Nephron progenitor cell (in vitro differentiated cells): ENCODE results near the gene TBC1D30.

Experiments
- DNase-seq: peaks from one replicate; pipeline ENCODE4 v3.0.0; 2021
- H3K27ac Mint-ChIP-seq: 2 replicates; pipeline ENCODE4 v1.8.0; 2021; ENCODE audit warnings: mild to moderate bottlenecking, moderate library complexity, mixed read lengths
- H3K27me3 Mint-ChIP-seq: 2 replicates; pipeline ENCODE4 v1.8.0; 2021; ENCODE audit warnings: mild to moderate bottlenecking, low read depth, mixed read lengths; ENCODE audit not compliant: poor library complexity
- H3K36me3 Mint-ChIP-seq: 2 replicates; pipeline ENCODE4 v1.8.0; 2021; ENCODE audit warnings: low read depth, mixed read lengths
- H3K4me1 Mint-ChIP-seq: 2 replicates; pipeline ENCODE4 v1.8.0; 2021; ENCODE audit warnings: mixed read lengths
- H3K4me3 Mint-ChIP-seq: 2 replicates; pipeline ENCODE4 v1.8.0; 2021; ENCODE audit warnings: mild to moderate bottlenecking, moderate library complexity, mixed read lengths
- H3K9me3 Mint-ChIP-seq: 2 replicates; pipeline ENCODE4 v1.8.0; 2021; ENCODE audit warnings: mild to moderate bottlenecking, moderate library complexity, mixed read lengths
- CTCF ChIP-seq: fragments of 200-600 bp; sonication (generic); IDR thresholded peaks from 2 replicates; pipeline ENCODE4 v1.5.0; 2021; ENCODE audit warnings: antibody characterized with exemption

TBC1D30 gene

GRCh38 chr12:64918344-64918743, 93.9 kb downstream of the TBC1D30 start:
- DNase-seq = no peak
- Mint-ChIP-seq H3K27ac (no peak overlapping the region), H3K9me3 (no peaks in the 10 kb centered on the region)

GRCh38 chr12:64918801-64919200, 94.4 kb downstream of the TBC1D30 start:
- DNase-seq = no peak
- TF ChIP-seq CTCF = no peak
- H3K4me1 Mint-ChIP-seq = no peaks in the 10 kb centered on the region
- no peaks in the 10 kb centered on the region for H3K36me3 Mint-ChIP-seq
- peaks cover 6% of the 10 kb centered on the region for H3K27me3 Mint-ChIP-seq
- no peak overlapping the region for H3K4me3 Mint-ChIP-seq
- H3K27ac Mint-ChIP-seq = no peak overlapping the region
- no peaks in the 10 kb centered on the region for H3K9me3 Mint-ChIP-seq

More at GRCh38 chr12:64918344-64918743, 93.9 kb downstream of the TBC1D30 start:
- no peaks in the 10 kb centered on the region for H3K36me3 Mint-ChIP-seq
- H3K27me3 Mint-ChIP-seq = peaks cover 6% of the 10 kb centered on the region
- H3K4me1 Mint-ChIP-seq = no peaks in the 10 kb centered on the region
- no peak for TF ChIP-seq CTCF
- H3K4me3 Mint-ChIP-seq = no peak overlapping the region

- no peaks in the 10 kb centered on the region for H3K9me3 Mint-ChIP-seq
- no peak for DNase-seq
- H3K4me1 Mint-ChIP-seq = no peaks in the 10 kb centered on the region
Observed at GRCh38 chr12:64922853-64923252, 98.4 kb downstream of the TBC1D30 start.

GRCh38 chr12:64923536-64923935, 99.1 kb downstream of the TBC1D30 start:
- H3K9me3 Mint-ChIP-seq = no peaks in the 10 kb centered on the region
- no peak overlapping the region for H3K4me3 Mint-ChIP-seq
- peaks cover 3% of the 10 kb centered on the region for H3K27me3 Mint-ChIP-seq
- no peak for TF ChIP-seq CTCF
- H3K36me3 Mint-ChIP-seq = no peaks in the 10 kb centered on the region
- DNase-seq = no peak
- no peaks in the 10 kb centered on the region for H3K4me1 Mint-ChIP-seq
- no peak overlapping the region for H3K27ac Mint-ChIP-seq

More at GRCh38 chr12:64922853-64923252, 98.4 kb downstream of the TBC1D30 start:
- no peak overlapping the region for H3K27ac Mint-ChIP-seq
- TF ChIP-seq CTCF = no peak
- no peak overlapping the region for H3K4me3 Mint-ChIP-seq
- peaks cover 3% of the 10 kb centered on the region for H3K27me3 Mint-ChIP-seq
- no peaks in the 10 kb centered on the region for H3K36me3 Mint-ChIP-seq
